GM19397 (cell line): Measurements from ENCODE around the gene ARFIP1.
"Not testable (repeated sequence)": the region's sequence is repeated elsewhere in the genome, so short reads cannot be mapped to it uniquely, and the experiment has no call there.

ENCODE experiments used
- ATAC-seq: cut with Tn5 transposase; IDR thresholded peaks from one replicate; pipeline ENCODE4 v1.9.1; 2021; ENCODE audit warnings: mild to moderate bottlenecking, moderate library complexity; ENCODE audit not compliant: unreplicated experiment

The ARFIP1 gene

GRCh38 chr4:152843481-152844090 lies 63.8 kb downstream of the ARFIP1 start:
- ATAC-seq: no peak

GRCh38 chr4:152847376-152847775 lies 67.6 kb downstream of the ARFIP1 start:
- no peak for ATAC-seq

GRCh38 chr4:152848508-152848907 lies 68.8 kb downstream of the ARFIP1 start:
- ATAC-seq: no peak

- no peak for ATAC-seq
Observed at GRCh38 chr4:152849350-152849749, 69.6 kb downstream of the ARFIP1 start.

GRCh38 chr4:152850377-152850776 lies 70.6 kb downstream of the ARFIP1 start:
- no peak for ATAC-seq

- no peak for ATAC-seq
Observed at GRCh38 chr4:152851226-152851625, 71.5 kb downstream of the ARFIP1 start.

GRCh38 chr4:152853293-152853692 lies 73.5 kb downstream of the ARFIP1 start:
- no peak for ATAC-seq

- ATAC-seq: not testable (repeated sequence)
Observed at GRCh38 chr4:152854016-152854415, 74.3 kb downstream of the ARFIP1 start.

GRCh38 chr4:152856960-152857359 lies 77.2 kb downstream of the ARFIP1 start:
- ATAC-seq: no peak

GRCh38 chr4:152858934-152859333 lies 79.2 kb downstream of the ARFIP1 start:
- no peak for ATAC-seq

- ATAC-seq: no peak
Observed at GRCh38 chr4:152860046-152860445, 80.3 kb downstream of the ARFIP1 start.

- no peak for ATAC-seq
Observed at GRCh38 chr4:152862608-152863007, 82.9 kb downstream of the ARFIP1 start.

GRCh38 chr4:152864361-152864760 lies 84.6 kb downstream of the ARFIP1 start:
- no peak for ATAC-seq

- ATAC-seq: not testable (repeated sequence)
Observed at GRCh38 chr4:152866432-152866993, 86.8 kb downstream of the ARFIP1 start.

GRCh38 chr4:152870606-152871005 lies 90.9 kb downstream of the ARFIP1 start:
- no peak for ATAC-seq

- ATAC-seq: no peak
Observed at GRCh38 chr4:152875261-152875660, 95.5 kb downstream of the ARFIP1 start.

GRCh38 chr4:152877868-152878267 lies 98.1 kb downstream of the ARFIP1 start:
- ATAC-seq: no peak

GRCh38 chr4:152880263-152880662 lies 100.5 kb downstream of the ARFIP1 start:
- ATAC-seq: no peak

GRCh38 chr4:152881974-152882373 lies 102.2 kb downstream of the ARFIP1 start:
- ATAC-seq: no peak

GRCh38 chr4:152885185-152885584 lies 105.4 kb downstream of the ARFIP1 start:
- ATAC-seq: no peak

GRCh38 chr4:152886201-152886600 lies 106.4 kb downstream of the ARFIP1 start:
- ATAC-seq: no peak

- no peak for ATAC-seq
Observed at GRCh38 chr4:152887981-152888380, 108.2 kb downstream of the ARFIP1 start.

- no peak for ATAC-seq
Observed at GRCh38 chr4:152892974-152893373, 113.2 kb downstream of the ARFIP1 start.
